ENCODE measurements around the gene TOMT.

DNA sequence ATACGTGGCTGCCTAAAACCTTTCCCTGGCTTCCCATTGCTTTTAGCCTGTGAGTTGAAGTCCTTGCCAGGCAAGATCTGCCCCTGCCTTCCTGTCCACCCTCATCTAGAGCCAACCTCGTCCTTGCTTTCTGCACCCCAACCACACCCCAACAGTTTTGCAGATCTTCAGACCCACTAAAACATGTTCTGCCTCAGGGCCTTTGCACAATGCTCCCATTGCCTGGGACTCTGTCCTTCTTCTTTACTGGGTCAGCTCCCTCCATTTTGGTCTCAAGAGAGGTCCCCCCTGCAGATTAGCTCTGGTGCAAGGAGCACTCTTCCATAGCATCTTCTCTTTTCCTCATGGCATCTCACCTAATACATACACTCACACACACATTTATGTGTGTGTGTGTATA lies 15.2 kb downstream of the TOMT start:
- no peak for TF ChIP-seq GLIS3 (CRISPR knock-in tag; IDR thresholded peaks at IDR 0.05)
- TF ChIP-seq RARB (CRISPR knock-in tag; IDR thresholded peaks at IDR 0.05) = no peak
- TF ChIP-seq OSR1 (CRISPR knock-in tag; IDR thresholded peaks at IDR 0.05) = no peak
- TF ChIP-seq ZNF565 (CRISPR knock-in tag; conservative IDR thresholded peaks at IDR 0.05; ENCODE audit: low read depth) = no peak
- TF ChIP-seq, protein P1, sequence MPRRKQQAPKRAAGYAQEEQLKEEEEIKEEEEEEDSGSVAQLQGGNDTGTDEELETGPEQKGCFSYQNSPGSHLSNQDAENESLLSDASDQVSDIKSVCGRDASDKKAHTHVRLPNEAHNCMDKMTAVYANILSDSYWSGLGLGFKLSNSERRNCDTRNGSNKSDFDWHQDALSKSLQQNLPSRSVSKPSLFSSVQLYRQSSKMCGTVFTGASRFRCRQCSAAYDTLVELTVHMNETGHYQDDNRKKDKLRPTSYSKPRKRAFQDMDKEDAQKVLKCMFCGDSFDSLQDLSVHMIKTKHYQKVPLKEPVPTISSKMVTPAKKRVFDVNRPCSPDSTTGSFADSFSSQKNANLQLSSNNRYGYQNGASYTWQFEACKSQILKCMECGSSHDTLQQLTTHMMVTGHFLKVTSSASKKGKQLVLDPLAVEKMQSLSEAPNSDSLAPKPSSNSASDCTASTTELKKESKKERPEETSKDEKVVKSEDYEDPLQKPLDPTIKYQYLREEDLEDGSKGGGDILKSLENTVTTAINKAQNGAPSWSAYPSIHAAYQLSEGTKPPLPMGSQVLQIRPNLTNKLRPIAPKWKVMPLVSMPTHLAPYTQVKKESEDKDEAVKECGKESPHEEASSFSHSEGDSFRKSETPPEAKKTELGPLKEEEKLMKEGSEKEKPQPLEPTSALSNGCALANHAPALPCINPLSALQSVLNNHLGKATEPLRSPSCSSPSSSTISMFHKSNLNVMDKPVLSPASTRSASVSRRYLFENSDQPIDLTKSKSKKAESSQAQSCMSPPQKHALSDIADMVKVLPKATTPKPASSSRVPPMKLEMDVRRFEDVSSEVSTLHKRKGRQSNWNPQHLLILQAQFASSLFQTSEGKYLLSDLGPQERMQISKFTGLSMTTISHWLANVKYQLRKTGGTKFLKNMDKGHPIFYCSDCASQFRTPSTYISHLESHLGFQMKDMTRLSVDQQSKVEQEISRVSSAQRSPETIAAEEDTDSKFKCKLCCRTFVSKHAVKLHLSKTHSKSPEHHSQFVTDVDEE (CRISPR knock-in tag; IDR thresholded peaks at IDR 0.05) = no peak
- TF ChIP-seq, protein P2, sequence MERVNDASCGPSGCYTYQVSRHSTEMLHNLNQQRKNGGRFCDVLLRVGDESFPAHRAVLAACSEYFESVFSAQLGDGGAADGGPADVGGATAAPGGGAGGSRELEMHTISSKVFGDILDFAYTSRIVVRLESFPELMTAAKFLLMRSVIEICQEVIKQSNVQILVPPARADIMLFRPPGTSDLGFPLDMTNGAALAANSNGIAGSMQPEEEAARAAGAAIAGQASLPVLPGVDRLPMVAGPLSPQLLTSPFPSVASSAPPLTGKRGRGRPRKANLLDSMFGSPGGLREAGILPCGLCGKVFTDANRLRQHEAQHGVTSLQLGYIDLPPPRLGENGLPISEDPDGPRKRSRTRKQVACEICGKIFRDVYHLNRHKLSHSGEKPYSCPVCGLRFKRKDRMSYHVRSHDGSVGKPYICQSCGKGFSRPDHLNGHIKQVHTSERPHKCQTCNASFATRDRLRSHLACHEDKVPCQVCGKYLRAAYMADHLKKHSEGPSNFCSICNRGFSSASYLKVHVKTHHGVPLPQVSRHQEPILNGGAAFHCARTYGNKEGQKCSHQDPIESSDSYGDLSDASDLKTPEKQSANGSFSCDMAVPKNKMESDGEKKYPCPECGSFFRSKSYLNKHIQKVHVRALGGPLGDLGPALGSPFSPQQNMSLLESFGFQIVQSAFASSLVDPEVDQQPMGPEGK (CRISPR knock-in tag; IDR thresholded peaks at IDR 0.05; ENCODE audit: borderline replicate concordance) = no peak
- TF ChIP-seq ZFP3 (CRISPR knock-in tag; IDR thresholded peaks at IDR 0.05) = no peak
- no peak for TF ChIP-seq PPARA (CRISPR knock-in tag; IDR thresholded peaks at IDR 0.05; ENCODE audit: borderline replicate concordance)
- no peak for TF ChIP-seq ISL1 (CRISPR knock-in tag; IDR thresholded peaks at IDR 0.05)
- no peak for TF ChIP-seq BACH2 (CRISPR knock-in tag; IDR thresholded peaks at IDR 0.05; ENCODE audit: borderline replicate concordance)
- no peak for TF ChIP-seq ARNTL (CRISPR knock-in tag; IDR thresholded peaks at IDR 0.05; ENCODE audit: borderline replicate concordance, low read depth)
- TF ChIP-seq, protein P3, sequence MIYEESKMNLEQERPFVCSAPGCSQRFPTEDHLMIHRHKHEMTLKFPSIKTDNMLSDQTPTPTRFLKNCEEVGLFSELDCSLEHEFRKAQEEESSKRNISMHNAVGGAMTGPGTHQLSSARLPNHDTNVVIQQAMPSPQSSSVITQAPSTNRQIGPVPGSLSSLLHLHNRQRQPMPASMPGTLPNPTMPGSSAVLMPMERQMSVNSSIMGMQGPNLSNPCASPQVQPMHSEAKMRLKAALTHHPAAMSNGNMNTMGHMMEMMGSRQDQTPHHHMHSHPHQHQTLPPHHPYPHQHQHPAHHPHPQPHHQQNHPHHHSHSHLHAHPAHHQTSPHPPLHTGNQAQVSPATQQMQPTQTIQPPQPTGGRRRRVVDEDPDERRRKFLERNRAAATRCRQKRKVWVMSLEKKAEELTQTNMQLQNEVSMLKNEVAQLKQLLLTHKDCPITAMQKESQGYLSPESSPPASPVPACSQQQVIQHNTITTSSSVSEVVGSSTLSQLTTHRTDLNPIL (CRISPR knock-in tag; IDR thresholded peaks at IDR 0.05; ENCODE audit: low read depth) = no peak
- TF ChIP-seq ZNF8 (CRISPR knock-in tag; IDR thresholded peaks at IDR 0.05) = no peak

Measured in SK-N-SH treated with all-trans-retinoic acid at 6 μM for 48 hours (cell line).